Right lobe of liver (tissue), 6 donors: ENCODE results near the gene RSAD2. TPM values are rescaled to one million over a fixed set of nuclear protein-coding genes. Genes with fewer than 3 reads are reported as not detected.

ENCODE experiments used
- ATAC-seq, 4 donors: fragments of 200-7000 bp; cut with Tn5 transposase; one replicate each; pipeline ENCODE4 v1.9.1; 2020; ENCODE audit warnings: mild to moderate bottlenecking in 4 of 4, moderate library complexity in 4 of 4
- DNase-seq, 3 donors: peaks; one replicate each; pipeline ENCODE4 v3.0.0-alpha.2; 2020
- H3K27ac ChIP-seq, 3 donors: fragments of 200-600 bp; one replicate each; pipeline ENCODE4 v1.8.0; 2022
- H3K27me3 ChIP-seq, 2 donors: fragments of 200-600 bp; one replicate each; pipeline ENCODE4 v1.8.0; 2022
- H3K36me3 ChIP-seq, 4 donors: fragments of 200-600 bp; sonication (generic) in 1 of 4; one replicate each; pipeline versions ENCODE4 v1.5.1 to v1.8.0; 2017 to 2022; ENCODE audit warnings: control low read depth in 1 of 4
- H3K4me1 ChIP-seq, 4 donors: fragments of 200-600 bp; sonication (generic) in 1 of 4; one replicate each; pipeline versions ENCODE4 v1.5.1 to v1.8.0; 2017 to 2022; ENCODE audit warnings: control low read depth in 1 of 4
- H3K4me3 ChIP-seq, 3 donors: fragments of 200-600 bp; one replicate each; pipeline ENCODE4 v1.8.0; 2022
- H3K9me3 ChIP-seq, 4 donors: fragments of 200-600 bp; sonication (generic) in 1 of 4; one replicate each; pipeline versions ENCODE4 v1.5.1 to v1.8.0; 2017 to 2022; ENCODE audit warnings: control low read depth in 1 of 4
- CTCF ChIP-seq, 4 donors: fragments of 200-600 bp in 3 of 4; fragments of 450-650 bp in 1 of 4; IDR thresholded peaks; one replicate each; pipeline versions ENCODE4 v1.5.1 to v1.8.0; 2016 to 2022; ENCODE audit warnings: antibody characterized with exemption in 4 of 4, mild to moderate bottlenecking in 2 of 4
- POLR2A ChIP-seq: fragments of 450-650 bp; IDR thresholded peaks from one replicate; pipeline ENCODE4 v1.6.1; 2017; ENCODE audit warnings: antibody characterized with exemption, mild to moderate bottlenecking
- WGBS: methylation state at CpG from one replicate; pipeline ENCODE4 v1.1.6; 2018; ENCODE audit warnings: low coverage, low lambda C conversion rate; ENCODE audit not compliant: insufficient coverage; ENCODE audit errors: missing lambda C conversion rate; 5-methylcytosine and 5-hydroxymethylcytosine counted together
- intact Hi-C, 2 donors: fragments of 100-400 bp; cut with DNase I; formaldehyde crosslinking; loops; one replicate each; pipeline versions ENCODE4 v1.11.2 to v1.14.1; 2022
- total RNA-seq, 6 experiments: library from RNA; depleted of rRNA in 2 of 6; stranded (reverse); fragments of >200 nt in 2 of 6; fragmentation: NEBNext Ultra II Directional in 3 of 6; extraction: Animal tissue kit (Norgen Biotek cat#: 25700) in 3 of 6; gene quantifications; one replicate each; pipeline versions ENCODE4 v1.1.0 to v1.2.4, GENCODE V29; 2016 to 2023
- donor health status: DM: no; HTN: yes; CAD: no.
- donor health status: DM: no; HTN: no; CAD: no.
- donor health status: DM: no; HTN: no; CAD: no.
- donor health status: DM: no; HTN: yes; CAD: no.
- donor health status: DM: no; HTN: yes; CAD: no.

RSAD2 gene
- total RNA-seq, 6 experiments from 2014 or later: 0.37 to 2.7 (median 1.1) TPM

- Histone ChIP-seq H3K27ac (peak overlapping the region; percentile 54 to 90 (median 85)), H3K4me1 (peaks cover 0 to 10% (median 4%) of the 10 kb centered on the region in 4 donors), H3K4me3 (peak overlapping the region; percentile 73 to 88 (median 74)), H3K27me3 (no peaks in the 10 kb centered on the region), H3K36me3 (peaks cover 0 to 2% (median 0%) of the 10 kb centered on the region in 4 donors), H3K9me3 (no peaks in the 10 kb centered on the region)
- intact Hi-C loops: no loop called here
- WGBS: 10% methylated on average over 2 of the region's 37 CpGs
- no peak for TF ChIP-seq CTCF (IDR thresholded peaks at IDR 0.05)
- TF ChIP-seq POLR2A: no peak
- ATAC-seq (peak; percentile 3 to 6 (median 4)), DNase-seq (peak; percentile 41 to 61 (median 54))
These were observed 12.6 kb upstream of the RSAD2 start for GRCh38 chr2:6864923-6865345.

GRCh38 chr2:6865346-6866274 is 12.0 kb upstream of the RSAD2 start, which contains the start of gene CMPK2:
Gene CMPK2, minus strand, starts transcription at chr2:6865907. Its CDS starts 211 bp downstream, at chr2:6865696.
- WGBS: 0% methylated on average over 5 of the region's 115 CpGs
- peak; percentile 83 to 88 (median 86) for ATAC-seq

GRCh38 chr2:6866275-6866671 is 11.3 kb upstream of the RSAD2 start:
- Histone ChIP-seq H3K36me3 (no peaks in the 10 kb centered on the region), H3K27me3 (no peaks in the 10 kb centered on the region), H3K9me3 (no peaks in the 10 kb centered on the region), H3K4me3 (peak overlapping the region; percentile 73 to 88 (median 74)), H3K27ac (peak overlapping the region; percentile 54 to 90 (median 85)), H3K4me1 (peaks cover 0 to 10% (median 4%) of the 10 kb centered on the region in 4 donors)
- ATAC-seq (peak; percentile 61 to 78 (median 68)), DNase-seq (peak in 1 of 3 donors; percentile 57)
- TF ChIP-seq POLR2A (no peak), CTCF (IDR thresholded peaks at IDR 0.05) (peak; percentile 27 to 55 (median 50))
- 5% methylated on average over 6 of the region's 9 CpGs for WGBS
- intact Hi-C loops: no loop called here

More at GRCh38 chr2:6865346-6866274, 12.0 kb upstream of the RSAD2 start, which contains the start of gene CMPK2:
- peak within 1 kb of the TSS; percentile 73 to 88 (median 74) for H3K4me3 ChIP-seq
- peak; percentile 82 to 88 (median 84) for DNase-seq
- peaks cover 0 to 10% (median 4%) of the 10 kb centered on the region in 4 donors for H3K4me1 ChIP-seq
- no peaks in the 10 kb centered on the region for H3K36me3 ChIP-seq
- no peaks in the 10 kb centered on the region for H3K27me3 ChIP-seq
- H3K27ac ChIP-seq: peak within 1 kb of the TSS; percentile 54 to 90 (median 85)
- TF ChIP-seq CTCF (IDR thresholded peaks at IDR 0.05) (peak; percentile 16 to 38 (median 32)), POLR2A (peak; percentile 63)
- no peaks in the 10 kb centered on the region for H3K9me3 ChIP-seq
- intact Hi-C loops: no loop called here

GRCh38 chr2:6866982-6867381 is 10.6 kb upstream of the RSAD2 start:
- no peaks in the 10 kb centered on the region for H3K36me3 ChIP-seq
- H3K27me3 ChIP-seq: no peaks in the 10 kb centered on the region
- no peak for TF ChIP-seq CTCF (IDR thresholded peaks at IDR 0.05)
- TF ChIP-seq POLR2A: no peak
- 81% methylated on average over 5 of the region's 7 CpGs for WGBS
- ATAC-seq (no peak), DNase-seq (no peak)
- peaks cover 0 to 10% (median 4%) of the 10 kb centered on the region in 4 donors for H3K4me1 ChIP-seq
- no peaks in the 10 kb centered on the region for H3K9me3 ChIP-seq
- no peak overlapping the region for H3K27ac ChIP-seq
- H3K4me3 ChIP-seq: no peak overlapping the region
- intact Hi-C loops: no loop called here
